Measurements from ENCODE around the gene ZBTB1.

The ZBTB1 gene

DNA sequence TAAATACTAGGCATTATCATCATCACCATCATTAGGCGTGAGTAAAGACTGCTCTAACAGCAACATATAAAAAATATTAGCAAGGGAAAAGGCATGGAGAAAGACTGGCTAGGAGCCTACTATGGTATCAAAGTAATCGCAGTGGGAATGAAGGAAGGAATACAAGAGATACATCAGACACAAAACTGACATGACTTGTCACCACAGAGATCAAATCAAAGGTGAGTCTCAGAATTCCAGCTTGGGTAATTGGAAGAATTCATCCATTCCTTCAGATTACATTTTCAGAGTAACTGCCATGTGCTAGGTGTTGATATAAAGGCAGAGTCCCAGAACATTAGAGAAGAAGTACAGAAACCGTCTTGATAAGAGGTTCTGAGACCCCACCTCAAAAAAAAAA, 11.1 kb upstream of the ZBTB1 start:
- H3K36me3 ChIP-seq (ENCODE audit: control insufficient read depth in 5 of 5, insufficient read depth in 5 of 5, low read length in 5 of 5), result peaks cover 3 to 23% (median 10%) of the 10 kb centered on the region in 5 donors
- no peaks in the 10 kb centered on the region for H3K9me3 ChIP-seq (ENCODE audit: control insufficient read depth in 5 of 5, low read length in 5 of 5)
- no peaks in the 10 kb centered on the region for H3K27me3 ChIP-seq (ENCODE audit: control insufficient read depth in 5 of 5, insufficient read depth in 4 of 5, low read length in 5 of 5)
- H3K4me3 ChIP-seq (ENCODE audit: low read depth in 1 of 5, low read length in 5 of 5), result no peak overlapping the region
- H3K4me1 ChIP-seq (ENCODE audit: control insufficient read depth in 5 of 5, insufficient read depth in 5 of 5, low read length in 5 of 5), result no peaks in the 10 kb centered on the region
- no peak overlapping the region for H3K27ac ChIP-seq (ENCODE audit: low read depth, low read length)
- no peak overlapping the region for H3K9ac ChIP-seq (ENCODE audit: low read length in 5 of 5)

- no peaks in the 10 kb centered on the region for H3K9me3 ChIP-seq (ENCODE audit: control insufficient read depth in 5 of 5, low read length in 5 of 5)
- peaks cover 3 to 12% (median 5%) of the 10 kb centered on the region in 5 donors for H3K36me3 ChIP-seq (ENCODE audit: control insufficient read depth in 5 of 5, insufficient read depth in 5 of 5, low read length in 5 of 5)
- no peaks in the 10 kb centered on the region for H3K4me1 ChIP-seq (ENCODE audit: control insufficient read depth in 5 of 5, insufficient read depth in 5 of 5, low read length in 5 of 5)
- no peak overlapping the region for H3K9ac ChIP-seq (ENCODE audit: low read length in 5 of 5)
- no peak overlapping the region for H3K4me3 ChIP-seq (ENCODE audit: low read depth in 1 of 5, low read length in 5 of 5)
- H3K27me3 ChIP-seq (ENCODE audit: control insufficient read depth in 5 of 5, insufficient read depth in 4 of 5, low read length in 5 of 5), result no peaks in the 10 kb centered on the region
- no peak overlapping the region for H3K27ac ChIP-seq (ENCODE audit: low read depth, low read length)
Measured at GRCh38 chr14:64495252-64495651, 9.3 kb upstream of the ZBTB1 start.

DNA sequence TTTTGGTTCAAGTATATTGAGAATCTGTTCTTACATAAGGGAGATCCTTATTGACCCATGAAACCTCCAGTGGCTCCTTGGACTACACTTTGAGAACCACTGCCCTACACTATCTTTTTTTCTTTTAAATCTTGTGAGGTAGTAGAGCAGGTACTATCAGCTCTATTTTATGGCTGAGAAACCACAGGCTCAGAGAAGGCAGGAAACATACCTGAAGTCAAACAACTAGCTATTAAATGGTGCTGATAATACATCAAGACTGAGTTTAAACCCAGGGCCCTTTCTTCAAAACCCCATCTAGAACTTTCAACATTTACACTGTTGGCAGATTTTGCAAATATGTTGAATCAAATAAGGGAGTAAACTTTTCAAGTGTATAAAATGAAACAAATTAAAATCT, 7.8 kb upstream of the ZBTB1 start:
- no peak overlapping the region for H3K9ac ChIP-seq (ENCODE audit: low read length in 5 of 5)
- no peaks in the 10 kb centered on the region for H3K9me3 ChIP-seq (ENCODE audit: control insufficient read depth in 5 of 5, low read length in 5 of 5)
- H3K36me3 ChIP-seq (ENCODE audit: control insufficient read depth in 5 of 5, insufficient read depth in 5 of 5, low read length in 5 of 5), result peaks cover 0 to 11% (median 5%) of the 10 kb centered on the region in 5 donors
- no peak overlapping the region for H3K27ac ChIP-seq (ENCODE audit: low read depth, low read length)
- H3K4me1 ChIP-seq (ENCODE audit: control insufficient read depth in 5 of 5, insufficient read depth in 5 of 5, low read length in 5 of 5), result peaks cover 0 to 9% (median 9%) of the 10 kb centered on the region in 5 donors
- H3K4me3 ChIP-seq (ENCODE audit: low read depth in 1 of 5, low read length in 5 of 5), result no peak overlapping the region
- no peaks in the 10 kb centered on the region for H3K27me3 ChIP-seq (ENCODE audit: control insufficient read depth in 5 of 5, insufficient read depth in 4 of 5, low read length in 5 of 5)

- H3K27me3 ChIP-seq (ENCODE audit: control insufficient read depth in 5 of 5, insufficient read depth in 4 of 5, low read length in 5 of 5), result no peaks in the 10 kb centered on the region
- H3K27ac ChIP-seq (ENCODE audit: low read depth, low read length), result no peak overlapping the region
- no peak overlapping the region for H3K4me3 ChIP-seq (ENCODE audit: low read depth in 1 of 5, low read length in 5 of 5)
- H3K9me3 ChIP-seq (ENCODE audit: control insufficient read depth in 5 of 5, low read length in 5 of 5), result no peaks in the 10 kb centered on the region
- H3K36me3 ChIP-seq (ENCODE audit: control insufficient read depth in 5 of 5, insufficient read depth in 5 of 5, low read length in 5 of 5), result peaks cover 0 to 3% (median 3%) of the 10 kb centered on the region in 5 donors
- H3K4me1 ChIP-seq (ENCODE audit: control insufficient read depth in 5 of 5, insufficient read depth in 5 of 5, low read length in 5 of 5), result peaks cover 4 to 31% (median 23%) of the 10 kb centered on the region in 5 donors
- H3K9ac ChIP-seq (ENCODE audit: low read length in 5 of 5), result peak overlapping the region in 1 of 5 donors; percentile 46
Measured at GRCh38 chr14:64500088-64500487, 4.5 kb upstream of the ZBTB1 start.

- H3K9ac ChIP-seq (ENCODE audit: low read length in 5 of 5), result peak overlapping the region in 4 of 5 donors; percentile 29 to 96 (median 75)
Measured at GRCh38 chr14:64501411-64502171, 3.0 kb upstream of the ZBTB1 start.

GRCh38 chr14:64502456-64502855, 2.1 kb upstream of the ZBTB1 start:
- Histone ChIP-seq H3K4me3 (ENCODE audit: low read depth in 1 of 5, low read length in 5 of 5) (peak overlapping the region; percentile 78 to 94 (median 91)), H3K27ac (ENCODE audit: low read depth, low read length) (peak overlapping the region; percentile 99), H3K4me1 (ENCODE audit: control insufficient read depth in 5 of 5, insufficient read depth in 5 of 5, low read length in 5 of 5) (peaks cover 7 to 53% (median 43%) of the 10 kb centered on the region in 5 donors), H3K9ac (ENCODE audit: low read length in 5 of 5) (peak overlapping the region; percentile 60 to 97 (median 94)), H3K27me3 (ENCODE audit: control insufficient read depth in 5 of 5, insufficient read depth in 4 of 5, low read length in 5 of 5) (no peaks in the 10 kb centered on the region), H3K36me3 (ENCODE audit: control insufficient read depth in 5 of 5, insufficient read depth in 5 of 5, low read length in 5 of 5) (peaks cover 0 to 3% (median 0%) of the 10 kb centered on the region in 5 donors), H3K9me3 (ENCODE audit: control insufficient read depth in 5 of 5, low read length in 5 of 5) (no peaks in the 10 kb centered on the region)

More at GRCh38 chr14:64501411-64502171, 3.0 kb upstream of the ZBTB1 start:
- Histone ChIP-seq H3K27ac (ENCODE audit: low read depth, low read length) (peak overlapping the region; percentile 99), H3K4me1 (ENCODE audit: control insufficient read depth in 5 of 5, insufficient read depth in 5 of 5, low read length in 5 of 5) (peaks cover 7 to 45% (median 36%) of the 10 kb centered on the region in 5 donors), H3K9me3 (ENCODE audit: control insufficient read depth in 5 of 5, low read length in 5 of 5) (no peaks in the 10 kb centered on the region), H3K27me3 (ENCODE audit: control insufficient read depth in 5 of 5, insufficient read depth in 4 of 5, low read length in 5 of 5) (no peaks in the 10 kb centered on the region), H3K4me3 (ENCODE audit: low read depth in 1 of 5, low read length in 5 of 5) (peak overlapping the region; percentile 0 to 94 (median 78)), H3K36me3 (ENCODE audit: control insufficient read depth in 5 of 5, insufficient read depth in 5 of 5, low read length in 5 of 5) (peaks cover 0 to 3% (median 0%) of the 10 kb centered on the region in 5 donors)

DNA sequence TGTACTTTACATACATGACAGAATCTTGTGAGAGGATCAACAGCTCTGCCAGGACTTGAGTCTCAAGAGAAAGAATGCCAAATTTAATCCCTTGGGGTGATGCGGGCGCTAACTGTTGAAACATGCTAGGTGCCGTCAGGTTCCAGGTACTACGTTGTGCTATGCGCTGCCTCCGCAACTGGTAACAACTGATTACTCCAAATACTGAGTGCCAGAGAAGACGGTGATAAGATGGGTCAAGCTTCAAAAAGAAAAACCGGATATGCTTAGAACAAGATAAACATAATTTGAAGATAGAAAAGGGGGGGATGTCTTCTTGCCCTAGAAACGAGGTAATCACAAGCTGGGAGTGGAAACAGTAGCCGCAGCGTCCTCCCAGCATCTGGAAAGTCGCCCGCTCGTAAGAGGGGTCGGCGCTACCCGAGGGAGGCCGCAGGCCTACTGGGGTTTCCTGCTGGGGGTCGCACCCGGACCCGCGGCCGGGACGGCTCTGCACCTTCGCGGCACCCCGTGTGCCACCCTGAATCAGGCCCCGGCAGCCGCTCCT, 1.6 kb upstream of the ZBTB1 start:
- Histone ChIP-seq H3K36me3 (ENCODE audit: control insufficient read depth in 5 of 5, insufficient read depth in 5 of 5, low read length in 5 of 5) (no peaks in the 10 kb centered on the region), H3K9ac (ENCODE audit: low read length in 5 of 5) (peak overlapping the region; percentile 60 to 97 (median 94)), H3K27me3 (ENCODE audit: control insufficient read depth in 5 of 5, insufficient read depth in 4 of 5, low read length in 5 of 5) (no peaks in the 10 kb centered on the region), H3K4me1 (ENCODE audit: control insufficient read depth in 5 of 5, insufficient read depth in 5 of 5, low read length in 5 of 5) (peaks cover 7 to 57% (median 48%) of the 10 kb centered on the region in 5 donors), H3K4me3 (ENCODE audit: low read depth in 1 of 5, low read length in 5 of 5) (peak overlapping the region; percentile 78 to 94 (median 91)), H3K27ac (ENCODE audit: low read depth, low read length) (peak overlapping the region; percentile 99), H3K9me3 (ENCODE audit: control insufficient read depth in 5 of 5, low read length in 5 of 5) (no peaks in the 10 kb centered on the region)

- Histone ChIP-seq H3K36me3 (ENCODE audit: control insufficient read depth in 5 of 5, insufficient read depth in 5 of 5, low read length in 5 of 5) (no peaks in the 10 kb centered on the region), H3K9ac (ENCODE audit: low read length in 5 of 5) (peak within 1 kb of the TSS; percentile 60 to 97 (median 94))
Measured at GRCh38 chr14:64503434-64504309, 898 bp upstream of the ZBTB1 start, which contains the start of gene ZBTB25. ZBTB25 (minus strand) TSS chr14:64503838; CDS start chr14:64490533, 13,305 bp downstream.

DNA sequence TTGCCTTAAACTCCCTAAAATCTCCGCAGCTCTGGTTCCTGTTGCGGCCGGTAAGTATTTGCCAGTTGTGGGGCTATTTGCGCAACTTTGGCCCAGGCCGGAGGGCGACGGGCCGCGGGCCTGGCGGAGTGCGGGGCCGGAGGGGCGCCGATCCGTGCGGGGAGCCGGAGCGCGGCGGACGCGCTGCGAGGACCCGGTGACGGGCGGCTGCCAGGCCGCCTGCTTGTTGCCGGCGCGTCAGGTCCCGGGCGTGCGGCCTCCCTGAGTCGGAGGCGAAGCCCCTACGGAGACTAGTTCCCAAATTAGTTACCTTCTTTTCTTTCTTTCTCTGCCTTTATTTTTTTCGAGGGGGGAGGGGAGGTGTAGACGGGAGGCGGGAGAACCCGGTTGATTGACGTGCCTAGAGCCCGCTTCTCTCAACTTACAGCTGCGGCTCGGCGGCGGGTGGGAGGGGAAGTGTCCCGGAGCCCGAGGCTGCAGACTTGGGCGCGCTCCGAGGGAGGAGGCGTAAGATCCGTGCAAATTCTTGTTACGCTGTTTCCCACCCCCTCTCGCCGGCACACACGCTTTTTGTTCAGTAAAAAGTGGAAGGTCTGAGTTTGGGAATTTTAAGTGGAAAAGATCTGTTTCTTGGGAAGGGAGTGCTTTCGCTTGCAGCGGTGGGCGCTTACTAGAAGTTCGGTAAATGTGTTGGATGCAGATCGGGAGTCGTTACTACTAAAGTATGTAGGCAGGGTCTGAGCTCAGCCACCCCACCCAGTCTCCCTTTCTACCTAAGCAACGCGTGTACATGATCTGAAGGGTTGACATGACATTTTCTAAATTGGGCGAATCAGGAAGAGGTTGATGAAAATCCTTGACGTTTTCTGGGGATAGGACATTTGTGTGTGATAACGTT, 576 bp downstream of the ZBTB1 start:
- Histone ChIP-seq H3K4me3 (ENCODE audit: low read depth in 1 of 5, low read length in 5 of 5) (peak overlapping the region; percentile 82 to 94 (median 92)), H3K9ac (ENCODE audit: low read length in 5 of 5) (peak overlapping the region; percentile 75 to 97 (median 90)), H3K4me1 (ENCODE audit: control insufficient read depth in 5 of 5, insufficient read depth in 5 of 5, low read length in 5 of 5) (peaks cover 7 to 65% (median 48%) of the 10 kb centered on the region in 5 donors), H3K9me3 (ENCODE audit: control insufficient read depth in 5 of 5, low read length in 5 of 5) (no peaks in the 10 kb centered on the region), H3K27me3 (ENCODE audit: control insufficient read depth in 5 of 5, insufficient read depth in 4 of 5, low read length in 5 of 5) (no peaks in the 10 kb centered on the region), H3K36me3 (ENCODE audit: control insufficient read depth in 5 of 5, insufficient read depth in 5 of 5, low read length in 5 of 5) (no peaks in the 10 kb centered on the region), H3K27ac (ENCODE audit: low read depth, low read length) (peak overlapping the region; percentile 99)

More at GRCh38 chr14:64503434-64504309, 898 bp upstream of the ZBTB1 start, which contains the start of gene ZBTB25:
- Histone ChIP-seq H3K9me3 (ENCODE audit: control insufficient read depth in 5 of 5, low read length in 5 of 5) (no peaks in the 10 kb centered on the region), H3K27me3 (ENCODE audit: control insufficient read depth in 5 of 5, insufficient read depth in 4 of 5, low read length in 5 of 5) (no peaks in the 10 kb centered on the region), H3K4me3 (ENCODE audit: low read depth in 1 of 5, low read length in 5 of 5) (peak within 1 kb of the TSS; percentile 78 to 94 (median 91)), H3K4me1 (ENCODE audit: control insufficient read depth in 5 of 5, insufficient read depth in 5 of 5, low read length in 5 of 5) (peaks cover 7 to 61% (median 48%) of the 10 kb centered on the region in 5 donors), H3K27ac (ENCODE audit: low read depth, low read length) (peak within 1 kb of the TSS; percentile 99)
